HTERT RPE-1 (cell line): Measurements from ENCODE around the gene TASP1.
"Not testable (repeated sequence)": the region's sequence is repeated elsewhere in the genome, so short reads cannot be mapped to it uniquely, and the experiment has no call there.

Source experiments
- in situ Hi-C: fragments of 300-500 bp; cut with MboI; formaldehyde crosslinking; loops from 4 replicates; pipeline ENCODE4 v1.14.3; 2020; ENCODE audit warnings: low sequenced_read_pairs

TASP1 gene

DNA sequence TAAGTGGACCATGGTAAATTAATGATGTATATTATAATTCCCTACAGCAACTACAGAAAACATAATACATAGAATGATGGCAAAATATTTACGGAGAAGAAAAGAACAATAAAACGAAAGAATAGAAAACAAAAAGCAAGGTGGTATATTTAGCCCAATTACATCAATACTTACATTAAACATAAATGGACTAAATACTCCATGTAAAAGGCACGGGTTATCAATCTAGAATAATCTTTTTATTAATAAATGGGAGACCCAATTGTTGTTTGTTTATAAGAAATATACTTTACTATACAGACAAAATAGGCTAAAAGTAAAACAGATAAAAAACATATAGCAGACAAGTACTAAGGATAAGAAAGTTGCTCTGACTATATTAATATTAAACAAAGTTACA, 137.2 kb downstream of the TASP1 start:
- in situ Hi-C loops = no loop called here

DNA sequence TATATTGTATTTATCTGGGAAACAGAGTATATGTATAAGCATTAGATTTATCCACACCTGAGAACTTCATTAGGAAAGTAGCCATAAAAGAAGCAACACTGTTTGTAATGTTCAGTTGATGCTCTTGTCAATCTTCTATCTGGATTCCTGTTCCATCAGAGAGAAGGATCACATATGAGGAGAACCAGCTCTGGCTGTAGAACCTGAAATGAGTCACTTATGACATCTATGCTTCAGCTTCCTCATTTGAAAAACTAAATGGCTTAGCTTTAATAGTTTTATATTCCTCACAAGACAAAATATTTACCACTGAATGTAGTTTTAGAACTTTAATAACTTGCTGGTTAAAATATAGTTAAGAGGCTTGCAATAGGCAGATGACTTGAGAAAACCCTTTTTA, 144.7 kb downstream of the TASP1 start:
- in situ Hi-C loops = no loop called here

- in situ Hi-C loops = no loop called here
Observed at GRCh38 chr20:13493143-13493542, 145.6 kb downstream of the TASP1 start.

GRCh38 chr20:13492001-13492481, 146.7 kb downstream of the TASP1 start:
- in situ Hi-C loops = no loop called here

DNA sequence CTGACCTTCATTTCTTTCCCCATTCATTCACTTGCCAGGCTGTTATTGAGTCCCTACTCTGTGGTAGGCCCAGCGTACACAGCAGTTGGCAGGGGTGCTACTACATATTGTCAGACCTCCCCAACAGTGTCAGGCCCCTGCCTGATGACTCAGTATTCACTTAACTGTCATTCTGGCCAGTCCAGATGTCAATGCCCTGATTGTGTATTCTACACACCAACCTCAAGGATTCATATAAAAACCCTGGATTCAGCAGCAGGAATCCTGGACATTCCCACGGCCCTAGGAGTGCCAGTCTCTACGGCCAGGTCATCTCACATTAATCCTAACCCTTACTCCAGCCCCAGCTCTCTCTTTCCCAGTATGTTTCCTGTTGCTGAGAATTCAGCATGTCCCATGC, 151.5 kb downstream of the TASP1 start:
- in situ Hi-C loops = no loop called here

- in situ Hi-C loops = no loop called here
Observed at GRCh38 chr20:13486694-13487093, 152.0 kb downstream of the TASP1 start.

- in situ Hi-C loops = no loop called here
Observed at GRCh38 chr20:13485576-13485975, 153.2 kb downstream of the TASP1 start.

GRCh38 chr20:13485019-13485418, 153.7 kb downstream of the TASP1 start:
- in situ Hi-C loops = not testable (repeated sequence)

DNA sequence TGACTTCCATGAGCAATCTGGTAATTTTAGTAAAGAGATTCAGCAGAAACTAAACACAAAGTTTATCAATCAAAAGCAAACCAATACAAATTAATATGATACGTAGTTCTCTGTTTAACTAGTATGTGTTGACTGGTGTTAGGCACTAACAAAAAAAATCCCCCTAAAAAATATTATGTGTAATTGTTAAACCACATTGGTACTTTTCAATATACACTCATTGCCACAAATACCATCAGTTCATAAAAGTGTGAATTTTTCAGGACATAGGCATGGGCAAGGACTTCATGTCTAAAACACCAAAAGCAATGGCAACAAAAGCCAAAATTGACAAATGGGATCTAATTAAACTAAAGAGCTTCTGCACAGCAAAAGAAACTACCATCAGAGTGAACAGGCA, 155.3 kb downstream of the TASP1 start:
- in situ Hi-C loops = not testable (repeated sequence)

DNA sequence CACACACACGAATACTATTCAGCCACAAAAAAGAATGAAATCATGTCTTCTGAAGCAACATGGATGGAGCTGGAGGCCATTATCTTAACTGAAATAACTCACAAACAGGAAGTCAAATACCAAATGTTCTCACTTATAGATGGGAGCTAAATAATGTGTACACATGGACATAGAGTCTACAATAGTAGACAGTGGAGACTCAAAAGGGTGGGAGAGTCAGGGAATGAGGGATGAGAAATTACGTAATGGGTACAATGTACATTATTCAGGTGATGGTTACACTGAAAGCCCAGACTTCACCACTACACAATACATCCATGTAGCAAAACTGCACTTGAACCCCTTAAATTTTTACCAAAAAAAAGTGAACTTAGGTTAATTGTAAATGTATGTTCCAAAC, 160.4 kb downstream of the TASP1 start:
- in situ Hi-C loops = no loop called here

DNA sequence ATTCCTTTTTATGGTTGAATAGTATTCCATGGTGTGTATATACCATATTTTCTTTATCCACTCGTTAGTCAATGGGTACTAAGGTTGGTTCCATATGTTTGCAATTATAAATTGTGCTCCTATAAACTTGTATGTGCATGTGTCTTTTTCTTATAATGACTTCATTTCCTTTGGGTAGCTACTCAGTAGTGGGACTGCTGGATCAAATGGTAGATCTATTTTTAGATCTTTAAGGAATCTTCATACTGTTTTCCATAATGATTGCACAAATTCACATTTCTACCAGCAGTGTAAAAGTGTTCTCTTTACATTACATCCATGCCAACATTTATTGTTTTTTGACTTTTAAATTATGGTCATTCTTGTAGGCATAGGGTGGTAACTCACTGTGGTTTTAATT, 164.3 kb downstream of the TASP1 start:
- in situ Hi-C loops = no loop called here

- in situ Hi-C loops = no loop called here
Observed at GRCh38 chr20:13469262-13469661, 169.5 kb downstream of the TASP1 start.

DNA sequence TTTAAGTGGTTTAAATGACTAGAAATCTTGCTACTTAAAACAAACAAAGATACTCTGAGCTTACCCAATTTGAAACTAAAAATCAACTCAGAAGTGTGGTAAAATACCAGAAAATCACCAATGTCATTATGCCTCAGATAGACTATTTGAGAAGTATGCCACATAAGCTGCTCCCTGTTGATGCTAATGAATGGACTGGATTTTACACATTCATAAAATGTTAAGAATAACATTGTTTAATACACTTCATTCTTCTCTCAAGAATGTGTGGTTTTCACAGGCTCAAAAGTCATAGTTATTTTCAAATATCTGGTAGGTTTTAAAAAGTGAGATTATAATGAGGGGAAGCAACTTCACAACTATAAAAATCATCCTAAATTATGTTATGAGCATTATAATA, 170.6 kb downstream of the TASP1 start:
- in situ Hi-C loops = no loop called here

DNA sequence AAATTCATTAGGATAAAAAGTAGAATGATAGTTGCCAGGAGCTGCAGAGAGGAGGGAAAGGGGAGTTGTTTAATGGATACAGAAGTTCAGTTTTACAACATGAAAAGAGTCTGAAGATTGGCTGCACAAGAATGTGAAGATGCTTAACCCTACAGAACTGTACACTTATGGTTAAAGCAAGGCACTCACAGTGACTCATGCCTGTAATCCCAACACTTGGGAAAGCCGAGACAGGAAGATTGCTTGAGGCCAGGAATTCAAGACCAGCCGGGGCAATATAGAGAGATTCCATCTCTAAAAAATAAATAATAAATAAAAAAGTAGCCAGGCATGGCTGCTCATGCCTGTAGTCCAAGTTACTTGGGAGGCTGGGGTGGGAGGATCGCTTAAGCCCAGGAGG, 174.0 kb downstream of the TASP1 start:
- in situ Hi-C loops = no loop called here

GRCh38 chr20:13461849-13462458, 176.8 kb downstream of the TASP1 start:
- in situ Hi-C loops = no loop called here

- in situ Hi-C loops = no loop called here
Observed at GRCh38 chr20:13458860-13459451, 179.8 kb downstream of the TASP1 start.

GRCh38 chr20:13457487-13457886, 181.2 kb downstream of the TASP1 start:
- in situ Hi-C loops = no loop called here

DNA sequence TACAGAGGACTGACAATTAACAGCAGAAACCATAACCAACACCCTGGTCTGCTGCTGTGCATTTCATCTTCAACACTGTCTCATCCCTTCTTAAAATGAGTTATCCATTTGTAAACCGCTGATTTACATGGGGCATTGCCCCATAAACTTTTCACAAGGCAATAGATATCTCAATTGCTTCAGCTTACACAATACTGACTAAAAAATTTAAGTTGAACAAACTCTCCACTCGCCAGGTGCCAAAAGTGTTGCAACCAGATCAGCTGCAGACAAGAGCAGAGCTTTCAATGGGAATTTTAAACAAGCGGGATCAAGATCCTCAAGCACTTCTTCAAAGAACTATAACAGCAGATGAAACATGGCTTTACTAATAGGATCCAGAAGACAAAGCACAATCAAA, 183.0 kb downstream of the TASP1 start:
- in situ Hi-C loops = no loop called here

DNA sequence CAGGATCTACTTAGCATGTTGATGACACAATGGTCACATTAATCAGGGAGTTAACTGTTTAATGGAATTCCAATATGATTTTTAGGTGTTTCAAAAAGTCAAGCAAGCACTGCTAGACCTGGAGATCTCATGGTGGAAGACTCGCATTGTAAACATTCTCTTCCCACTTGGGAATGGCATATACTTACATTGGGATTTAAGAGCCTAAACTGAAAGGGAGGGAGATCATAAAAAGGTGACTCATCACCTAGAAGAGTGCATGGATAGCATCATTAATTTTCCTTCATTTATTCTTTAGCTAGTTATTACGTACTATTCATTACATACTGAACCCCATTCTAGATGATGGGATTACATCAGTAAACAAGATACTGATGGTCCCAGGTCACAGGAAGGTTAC, 185.4 kb downstream of the TASP1 start:
- in situ Hi-C loops = no loop called here

- in situ Hi-C loops = no loop called here
Observed at GRCh38 chr20:13452470-13453124, 186.1 kb downstream of the TASP1 start.

GRCh38 chr20:13449868-13450434, 188.8 kb downstream of the TASP1 start:
- in situ Hi-C loops = no loop called here
